Spinal cord (tissue), 10 donors: ENCODE measurements around the gene PDE7B. TPM values are rescaled to one million over a fixed set of nuclear protein-coding genes. Genes with fewer than 3 reads are reported as not detected.

ENCODE experiments used
- DNase-seq, 6 donors: peaks; one replicate each; pipeline versions ENCODE4 v3.0.0 to v3.0.0-alpha.2; 2013 to 2015; ENCODE audit warnings: low spot score in 6 of 6, low read depth in 4 of 6
- H3K27ac ChIP-seq: one replicate; pipeline ENCODE4 v1.5.1; 2013; ENCODE audit warnings: low read depth, low read length, control low read depth
- H3K27me3 ChIP-seq: one replicate; pipeline ENCODE4 v1.6.1; 2013; ENCODE audit warnings: low read length; ENCODE audit not compliant: control insufficient read depth, insufficient read depth
- H3K36me3 ChIP-seq: one replicate; pipeline ENCODE4 v1.6.1; 2013; ENCODE audit warnings: low read length; ENCODE audit not compliant: control insufficient read depth, insufficient read depth
- H3K4me1 ChIP-seq: one replicate; pipeline ENCODE4 v1.6.1; 2013; ENCODE audit warnings: low read length; ENCODE audit not compliant: control insufficient read depth, insufficient read depth
- H3K4me3 ChIP-seq: one replicate; pipeline ENCODE4 v1.5.1; 2013; ENCODE audit warnings: low read depth, low read length, control low read depth
- H3K9me3 ChIP-seq: one replicate; pipeline ENCODE4 v1.6.1; 2013; ENCODE audit warnings: low read length; ENCODE audit not compliant: control insufficient read depth, insufficient read depth
- WGBS: methylation state at CpG from one replicate; pipeline ENCODE4 v1.1.5; 2013; ENCODE audit warnings: missing lambda C conversion rate; ENCODE audit not compliant: insufficient coverage; 5-methylcytosine and 5-hydroxymethylcytosine counted together
- polyA plus RNA-seq, 2 donors: library from polyadenylated mRNA; unstranded; fragments of 120-200 nt; gene quantifications; one replicate each; pipeline ENCODE4 v1.2.1, GENCODE V29; 2013; ENCODE audit not compliant: insufficient read length in 2 of 2
- total RNA-seq, 2 donors: library from RNA; depleted of rRNA in 1 of 2; stranded (reverse); fragments of 120-200 nt in 1 of 2; fragments of >200 nt in 1 of 2; gene quantifications; one replicate each; pipeline versions ENCODE4 v1.2.3 to v1.2.4, GENCODE V29; 2013 to 2014
- donor health status: healthy.

Gene PDE7B
- total and polyA plus RNA-seq, 4 donors, result 7.8 to 19.7 (median 12.4) TPM

DNA sequence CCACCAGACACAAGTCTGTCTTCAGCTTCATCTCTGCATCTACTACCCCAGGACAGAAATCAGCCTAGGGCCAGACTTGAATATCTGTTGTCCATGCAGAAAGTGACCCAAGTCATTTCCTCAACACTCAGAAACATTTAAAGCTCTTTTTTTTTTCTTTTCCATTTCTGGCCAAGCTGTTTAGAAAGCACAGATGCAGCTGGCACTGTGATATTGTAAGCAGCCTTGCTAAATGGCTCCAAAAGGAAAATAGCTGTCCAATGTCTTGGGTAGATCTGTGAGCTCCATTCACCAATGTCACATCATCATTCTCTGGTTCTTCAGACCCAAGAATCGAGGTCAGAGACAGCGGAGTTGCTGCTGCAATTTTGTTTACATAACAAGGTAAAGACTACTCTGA, 174.2 kb downstream of the PDE7B start:
- no peaks in the 10 kb centered on the region for H3K36me3 ChIP-seq
- DNase-seq, result no peak
- no peaks in the 10 kb centered on the region for H3K4me1 ChIP-seq
- H3K9me3 ChIP-seq, result no peaks in the 10 kb centered on the region
- 80% methylated on average over 2 of the region's 2 CpGs for WGBS
- no peak overlapping the region for H3K27ac ChIP-seq
- H3K4me3 ChIP-seq, result no peak overlapping the region
- H3K27me3 ChIP-seq, result no peaks in the 10 kb centered on the region

DNA sequence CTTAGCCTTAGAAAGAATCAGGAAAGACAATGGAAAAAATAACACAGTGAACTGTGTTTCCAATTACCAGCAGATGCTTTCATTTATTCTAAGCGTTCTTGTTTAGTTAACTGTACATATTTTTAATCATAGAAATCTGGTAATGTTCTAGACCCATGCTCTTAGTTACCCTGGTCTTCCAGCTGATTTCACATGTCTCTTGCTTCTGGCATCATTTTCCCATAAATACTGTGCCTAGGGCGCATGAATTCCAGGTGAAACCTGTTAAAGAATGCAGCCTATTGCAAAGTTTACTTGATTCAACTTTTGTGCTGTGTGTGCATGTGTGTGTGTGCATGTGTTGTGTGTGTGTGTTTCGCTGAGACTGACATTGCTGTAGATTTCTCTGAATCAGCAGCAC, 178.6 kb downstream of the PDE7B start:
- 100% methylated on average over 1 of the region's 3 CpGs for WGBS

DNA sequence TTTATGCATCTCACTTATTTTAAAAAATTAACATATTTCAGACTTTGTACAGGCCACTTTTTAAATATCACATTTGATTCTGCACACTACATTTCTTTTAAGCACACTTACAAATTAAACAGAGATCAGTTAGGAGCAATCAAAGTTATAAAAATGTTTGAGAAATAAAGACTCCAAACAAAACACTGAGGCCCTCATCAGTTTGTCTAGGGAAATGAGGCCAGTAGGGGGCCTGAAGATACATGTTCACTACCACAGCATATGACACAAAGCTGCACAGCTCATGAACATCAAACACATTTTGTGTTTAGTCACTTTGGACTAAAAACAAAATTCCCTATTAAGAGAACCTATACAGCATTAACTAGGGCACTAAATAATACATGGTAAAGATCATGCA, 180.5 kb downstream of the PDE7B start:
- peak in 2 of 6 donors; percentile 22 to 35 for DNase-seq
- no peak overlapping the region for H3K27ac ChIP-seq
- no peak overlapping the region for H3K4me3 ChIP-seq
- no peaks in the 10 kb centered on the region for H3K9me3 ChIP-seq
- H3K36me3 ChIP-seq, result no peaks in the 10 kb centered on the region
- no peaks in the 10 kb centered on the region for H3K4me1 ChIP-seq
- H3K27me3 ChIP-seq, result no peaks in the 10 kb centered on the region

More for the DNA sequence above, 178.6 kb downstream of the PDE7B start:
- Histone ChIP-seq H3K4me1 (no peaks in the 10 kb centered on the region), H3K27me3 (no peaks in the 10 kb centered on the region), H3K27ac (no peak overlapping the region), H3K9me3 (no peaks in the 10 kb centered on the region), H3K4me3 (no peak overlapping the region), H3K36me3 (no peaks in the 10 kb centered on the region)
- no peak for DNase-seq

DNA sequence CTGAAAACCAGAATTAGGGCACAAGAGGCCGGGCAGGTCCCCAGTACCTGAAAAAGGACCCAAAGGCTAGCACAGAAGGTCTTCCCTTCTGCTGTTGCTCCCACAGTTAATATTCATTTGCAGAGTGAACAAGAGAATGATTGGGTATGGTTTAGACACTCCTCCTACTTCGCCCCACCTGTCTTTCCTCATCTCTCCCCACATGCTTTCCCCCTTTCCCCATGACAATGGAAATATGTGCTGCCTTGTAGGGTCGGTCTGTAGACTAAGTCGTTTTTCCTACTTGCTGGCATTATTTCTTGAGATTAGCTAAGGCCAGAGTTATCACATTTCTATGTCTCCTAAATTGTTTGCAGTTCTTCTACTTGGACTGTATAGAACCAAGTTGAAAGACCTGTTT, 181.9 kb downstream of the PDE7B start:
- Histone ChIP-seq H3K4me3 (no peak overlapping the region), H3K27ac (no peak overlapping the region), H3K36me3 (no peaks in the 10 kb centered on the region), H3K9me3 (no peaks in the 10 kb centered on the region), H3K27me3 (no peaks in the 10 kb centered on the region), H3K4me1 (peaks cover 14% of the 10 kb centered on the region)
- WGBS, result no CpG with 5 or more reads among the region's 4 CpGs
- DNase-seq, result no peak

DNA sequence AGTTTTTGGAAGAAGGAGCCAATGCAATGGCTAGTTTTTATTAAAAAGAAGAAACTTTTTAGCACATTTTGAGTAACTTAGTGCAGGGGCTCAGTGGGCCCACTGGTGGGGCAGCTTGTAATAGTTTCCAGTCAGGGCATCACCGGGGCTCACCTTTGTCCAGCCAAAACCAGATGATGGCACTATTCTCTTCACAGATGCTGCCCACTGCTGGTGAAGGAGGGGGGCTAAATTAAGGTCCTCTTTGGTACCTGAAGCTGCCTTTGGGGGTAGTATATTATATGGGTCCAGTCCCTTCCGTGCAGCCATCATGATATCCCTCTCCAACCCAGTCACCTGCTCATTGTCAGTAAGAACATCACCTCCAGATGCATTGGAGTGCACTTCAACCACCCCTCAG, 182.9 kb downstream of the PDE7B start:
- WGBS, result 83% methylated on average over 1 of the region's 2 CpGs
- H3K4me1 ChIP-seq, result peaks cover 16% of the 10 kb centered on the region
- no peak overlapping the region for H3K27ac ChIP-seq

DNA sequence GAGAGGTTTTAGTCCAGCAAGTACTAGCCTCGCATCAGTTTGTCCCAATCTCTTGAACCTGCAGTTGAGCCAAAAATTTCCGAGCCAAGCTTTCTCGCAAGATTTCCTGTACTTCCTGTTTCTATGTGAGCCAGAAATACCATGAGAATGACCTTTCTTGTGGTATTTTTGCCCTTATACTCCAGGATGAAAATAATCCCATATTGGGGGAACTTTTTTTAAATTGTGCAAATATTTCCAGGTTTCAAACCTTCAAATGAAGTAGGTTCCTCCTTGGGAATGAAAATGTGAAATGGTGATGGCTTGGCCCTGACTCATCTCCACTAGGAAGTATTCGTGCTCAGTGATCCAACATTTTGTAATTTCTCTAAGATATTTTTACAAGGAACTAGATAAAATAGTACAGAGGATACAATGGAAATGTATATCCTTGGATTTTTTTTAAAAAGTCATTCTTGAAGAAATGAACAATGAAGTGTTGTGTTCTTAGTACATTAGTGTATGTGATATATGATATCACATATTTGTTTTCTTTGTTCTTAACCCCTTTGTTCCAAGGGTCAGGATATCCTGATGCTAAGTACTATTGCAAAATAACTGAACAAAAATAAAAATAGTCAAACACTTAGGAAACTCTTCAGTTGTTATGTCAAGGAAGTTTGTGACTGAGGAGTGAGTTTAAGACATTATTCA, 184.0 kb downstream of the PDE7B start:
- WGBS, result no CpG with 5 or more reads among the region's 4 CpGs
- Histone ChIP-seq H3K27ac (no peak overlapping the region), H3K36me3 (no peaks in the 10 kb centered on the region), H3K4me1 (peaks cover 16% of the 10 kb centered on the region), H3K27me3 (no peaks in the 10 kb centered on the region), H3K9me3 (no peaks in the 10 kb centered on the region), H3K4me3 (no peak overlapping the region)
- DNase-seq, result no peak

More for the DNA sequence above, 182.9 kb downstream of the PDE7B start:
- no peaks in the 10 kb centered on the region for H3K36me3 ChIP-seq
- no peaks in the 10 kb centered on the region for H3K9me3 ChIP-seq
- H3K4me3 ChIP-seq, result no peak overlapping the region
- DNase-seq, result no peak
- no peaks in the 10 kb centered on the region for H3K27me3 ChIP-seq

DNA sequence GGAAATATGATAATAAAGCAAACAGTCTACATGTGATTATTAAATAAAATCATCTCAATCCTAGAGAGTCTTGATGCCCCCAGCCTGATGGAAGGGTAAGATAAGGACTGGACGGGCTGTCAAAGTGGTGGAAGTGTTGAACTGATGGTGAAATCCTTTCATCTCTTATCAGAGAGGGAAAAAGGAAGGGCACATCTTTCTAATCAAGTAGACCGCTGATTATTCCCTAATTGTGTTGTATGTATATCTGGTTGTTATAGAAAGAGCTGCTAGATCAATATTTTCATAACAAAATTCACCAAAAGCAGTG, 184.5 kb downstream of the PDE7B start:
- H3K4me3 ChIP-seq, result no peak overlapping the region

DNA sequence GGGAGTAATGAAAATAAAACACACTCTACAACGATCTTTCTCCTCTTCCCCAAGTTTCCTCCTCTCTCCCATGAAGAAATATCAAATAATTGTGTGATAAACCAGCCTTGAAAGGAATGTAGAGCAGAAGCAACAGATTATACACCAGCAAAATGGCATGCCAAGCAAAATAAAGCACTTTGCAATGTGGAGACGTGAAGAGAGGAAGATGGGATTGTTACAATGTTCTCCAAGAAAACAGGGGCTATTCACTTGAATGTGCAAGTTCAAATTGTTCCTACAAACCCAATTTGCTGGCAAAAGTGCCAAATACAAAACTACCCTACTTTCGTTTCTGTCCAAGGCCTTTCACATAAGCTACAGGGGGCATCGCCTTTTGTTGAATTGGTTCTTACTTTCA, 185.1 kb downstream of the PDE7B start:
- H3K27me3 ChIP-seq, result no peaks in the 10 kb centered on the region
- H3K4me3 ChIP-seq, result no peak overlapping the region
- H3K4me1 ChIP-seq, result peaks cover 16% of the 10 kb centered on the region
- DNase-seq, result no peak
- H3K9me3 ChIP-seq, result no peaks in the 10 kb centered on the region
- 57% methylated on average over 2 of the region's 4 CpGs for WGBS
- peak overlapping the region; percentile 85 for H3K27ac ChIP-seq
- H3K36me3 ChIP-seq, result no peaks in the 10 kb centered on the region

More for the DNA sequence above, 184.5 kb downstream of the PDE7B start:
- H3K27ac ChIP-seq, result no peak overlapping the region
- no CpG with 5 or more reads among the region's 2 CpGs for WGBS
- H3K27me3 ChIP-seq, result no peaks in the 10 kb centered on the region
- H3K36me3 ChIP-seq, result no peaks in the 10 kb centered on the region
- H3K4me1 ChIP-seq, result peaks cover 16% of the 10 kb centered on the region
- DNase-seq, result no peak
- H3K9me3 ChIP-seq, result no peaks in the 10 kb centered on the region

DNA sequence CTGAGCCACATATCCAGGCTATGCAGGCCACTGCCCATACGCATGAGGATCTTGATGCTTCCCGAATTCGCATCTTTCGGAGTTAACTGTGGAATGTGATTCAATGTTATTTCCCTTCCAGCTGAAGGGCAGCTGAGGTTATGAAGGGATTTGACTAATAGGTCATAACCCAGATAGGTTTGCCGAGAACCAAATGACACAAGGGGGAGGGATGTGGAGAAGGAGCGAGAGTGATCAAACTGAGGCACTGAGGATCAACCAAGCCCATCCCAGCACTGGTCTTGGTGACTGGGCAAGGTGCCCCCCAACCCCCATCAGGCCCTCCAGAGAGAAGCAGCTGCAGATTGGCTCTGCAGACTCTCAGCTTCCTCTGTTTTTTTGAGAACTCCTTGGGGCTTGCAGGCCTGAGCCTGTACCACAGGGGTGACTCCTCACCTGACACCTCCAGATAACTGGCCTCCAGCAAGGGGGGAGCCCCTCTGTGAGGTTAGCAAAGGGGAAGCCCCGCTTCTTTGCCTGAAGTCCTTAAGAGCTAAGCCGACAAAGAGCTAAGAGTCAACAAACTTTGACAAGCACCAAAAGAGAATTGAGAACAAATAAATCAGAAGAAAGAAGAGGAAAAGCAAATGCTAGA, 185.9 kb downstream of the PDE7B start:
- peak overlapping the region; percentile 11 for H3K4me3 ChIP-seq
- H3K36me3 ChIP-seq, result no peaks in the 10 kb centered on the region
- H3K27me3 ChIP-seq, result no peaks in the 10 kb centered on the region
- WGBS, result 88% methylated on average over 6 of the region's 8 CpGs
- peak overlapping the region; percentile 85 for H3K27ac ChIP-seq
- DNase-seq, result no peak
- peaks cover 16% of the 10 kb centered on the region for H3K4me1 ChIP-seq
- no peaks in the 10 kb centered on the region for H3K9me3 ChIP-seq

DNA sequence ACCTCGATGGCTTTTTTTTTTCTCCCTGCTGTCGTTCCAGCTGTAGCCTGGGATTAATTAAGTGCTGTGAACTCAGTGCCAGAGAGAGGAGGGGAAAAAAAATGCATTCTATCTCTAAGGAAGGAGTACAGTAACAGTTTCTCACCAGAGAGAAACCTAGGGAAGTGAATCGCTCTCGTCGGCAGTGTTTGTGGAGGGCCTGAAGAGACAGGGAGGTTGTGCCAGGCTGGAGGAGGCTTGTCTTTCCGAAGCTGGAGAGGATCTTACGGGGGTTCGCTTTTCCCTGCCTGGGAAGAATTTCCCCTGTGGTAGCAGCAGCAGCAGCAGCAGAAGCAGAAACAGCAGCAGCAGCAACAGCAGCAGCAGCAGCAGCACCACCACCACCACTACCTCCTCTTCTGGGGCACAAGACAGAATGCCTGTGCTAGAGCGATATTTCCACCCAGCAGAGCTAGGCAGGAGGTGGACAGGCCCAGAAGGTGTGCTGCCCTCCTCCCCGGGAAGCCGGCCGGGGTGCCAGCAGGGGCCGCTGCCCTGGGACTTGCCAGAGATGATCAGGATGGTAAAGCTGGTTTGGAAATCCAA, 186.5 kb downstream of the PDE7B start:
- DNase-seq, result peak in 2 of 6 donors; percentile 54 to 57
- Histone ChIP-seq H3K27ac (peak overlapping the region; percentile 85), H3K4me1 (peaks cover 16% of the 10 kb centered on the region), H3K9me3 (no peaks in the 10 kb centered on the region), H3K27me3 (no peaks in the 10 kb centered on the region), H3K4me3 (peak overlapping the region; percentile 11), H3K36me3 (no peaks in the 10 kb centered on the region)
- WGBS, result 42% methylated on average over 11 of the region's 13 CpGs
